Lower leg skin (tissue), 4 donors: ENCODE results near the gene PXK. TPM values are rescaled to one million over a fixed set of nuclear protein-coding genes. Genes with fewer than 3 reads are reported as not detected.

Experiments
- DNase-seq, 2 donors: peaks; one replicate each; pipeline ENCODE4 v3.0.0-alpha.2; 2019; ENCODE audit warnings: low spot score in 2 of 2
- H3K4me3 ChIP-seq: fragments of 200-600 bp; sonication (generic); 2 replicates; pipeline ENCODE4 v1.5.1; 2017; ENCODE audit warnings: mild to moderate bottlenecking, low read depth; ENCODE audit not compliant: poor library complexity, severe bottlenecking
- CTCF ChIP-seq, 3 donors: fragments of 450-650 bp; IDR thresholded peaks; one replicate each; pipeline ENCODE4 v1.5.1; 2016; ENCODE audit warnings: antibody characterized with exemption in 3 of 3, mild to moderate bottlenecking in 3 of 3, moderate library complexity in 2 of 3
- POLR2A ChIP-seq, 2 donors: fragments of 450-650 bp; IDR thresholded peaks; one replicate each; pipeline ENCODE4 v1.6.1; 2016 to 2017; ENCODE audit warnings: antibody characterized with exemption in 2 of 2, mild to moderate bottlenecking in 1 of 2, moderate library complexity in 1 of 2
- WGBS, 2 donors: methylation state at CpG; one replicate each; pipeline ENCODE4 v1.1.5; 2018; 5-methylcytosine and 5-hydroxymethylcytosine counted together
- intact Hi-C: fragments of 100-400 bp; cut with DNase I; formaldehyde crosslinking; loops from one replicate; pipeline ENCODE4 v1.15.0; 2023; ENCODE audit warnings: low total_unique reads
- total RNA-seq, 4 donors: library from RNA; depleted of rRNA; stranded (reverse); fragments of >200 nt; gene quantifications; one replicate each; pipeline ENCODE4 v1.1.0, GENCODE V29; 2016

The PXK gene
- total RNA-seq, 4 donors from 2014 or later, result 19.4 to 27.7 (median 23.9) TPM

GRCh38 chr3:58403513-58404109 is 70.9 kb downstream of the PXK start:
- no peak for TF ChIP-seq CTCF (IDR thresholded peaks at IDR 0.05)
- DNase-seq, result no peak
- intact Hi-C loops, result no loop called here
- 91 to 92% methylated on average over 6 of the region's 6 CpGs for WGBS, 2 donors
- H3K4me3 ChIP-seq, result no peak overlapping the region

GRCh38 chr3:58404396-58404795 is 71.7 kb downstream of the PXK start:
- intact Hi-C loops, result no loop called here
- no peak for DNase-seq
- TF ChIP-seq CTCF (IDR thresholded peaks at IDR 0.05) (no peak), POLR2A (IDR thresholded peaks at IDR 0.05) (no peak)
- H3K4me3 ChIP-seq, result no peak overlapping the region
- WGBS, 2 donors, result 72 to 77% methylated on average over 4 of the region's 4 CpGs

GRCh38 chr3:58408906-58409305 is 76.2 kb downstream of the PXK start:
- intact Hi-C loops, result no loop called here
- WGBS, 2 donors, result 83 to 86% methylated on average over 5 of the region's 5 CpGs
- no peak overlapping the region for H3K4me3 ChIP-seq
- TF ChIP-seq CTCF (IDR thresholded peaks at IDR 0.05) (no peak), POLR2A (IDR thresholded peaks at IDR 0.05) (no peak)
- DNase-seq, result no peak

- intact Hi-C loops, result loop anchor here (5.0 kb wide), 2 partner anchors 77 to 92 kb away; partner anchors contain the start of gene PXK
- no peak for TF ChIP-seq CTCF (IDR thresholded peaks at IDR 0.05)
- no peak for TF ChIP-seq POLR2A (IDR thresholded peaks at IDR 0.05)
- no peak for DNase-seq
- 79 to 91% methylated on average over 3 of the region's 3 CpGs for WGBS, 2 donors
- no peak overlapping the region for H3K4me3 ChIP-seq
Observed at GRCh38 chr3:58409663-58410062, 77.0 kb downstream of the PXK start.

- WGBS, 2 donors, result 92 to 94% methylated on average over 3 of the region's 3 CpGs
- H3K4me3 ChIP-seq, result no peak overlapping the region
- intact Hi-C loops, result loop anchor here (5.0 kb wide), 2 partner anchors 79 to 94 kb away; partner anchors contain the start of gene PXK
- no peak for TF ChIP-seq POLR2A (IDR thresholded peaks at IDR 0.05)
- no peak for TF ChIP-seq CTCF (IDR thresholded peaks at IDR 0.05)
- DNase-seq, result no peak
Observed at GRCh38 chr3:58411036-58411435, 78.3 kb downstream of the PXK start.
